SK-N-SH (cell line): Measurements from ENCODE around the gene ANKFN1. TPM values are rescaled to one million over a fixed set of nuclear protein-coding genes. Genes with fewer than 3 reads are reported as not detected.

Source experiments
- CTCF ChIA-PET: fragments of 300-600, 350-600 bp; formaldehyde crosslinking; extraction: SDS; loops from one replicate; lab custom pipeline; 2021; lab: Yijun Ruan, JAX
- POLR2A ChIA-PET: fragments of 350-600 bp; sonication (Branson Sonifier 250); formaldehyde crosslinking; extraction: SDS; loops from one replicate; lab custom pipeline; 2020; ENCODE audit warnings: antibody characterized with exemption, inconsistent platforms; lab: Yijun Ruan, JAX
- DNase-seq: peaks from one replicate; pipeline ENCODE4 v3.0.0; 2012
- H2AFZ ChIP-seq: fragments of 200-600 bp; sonication (generic); 2 replicates; pipeline ENCODE4 v1.8.1; 2016; ENCODE audit warnings: antibody characterized with exemption, mild to moderate bottlenecking, low read depth
- H3F3A ChIP-seq: fragments of 200-600 bp; sonication (generic); replicated peaks from 2 replicates; pipeline ENCODE3; 2016; ENCODE audit warnings: antibody characterized with exemption, mild to moderate bottlenecking; ENCODE audit not compliant: insufficient read depth
- H3K27ac ChIP-seq, 2 experiments: fragments of 200-500 bp in 1 of 2; fragments of 200-600 bp in 1 of 2; sonication (Bioruptor generic) in 1 of 2; sonication (generic), shearing (Covaris generic) in 1 of 2; 2 replicates each; pipeline versions ENCODE4 v1.5.1 to v1.6.1; 2014 to 2016; ENCODE audit warnings: low read depth in 2 of 2, inconsistent platforms in 1 of 2, low read length in 1 of 2, mild to moderate bottlenecking in 1 of 2, mixed read lengths in 1 of 2
- H3K27me3 ChIP-seq: fragments of 200-600 bp; sonication (generic), shearing (Covaris generic); 2 replicates; pipeline ENCODE4 v1.6.1; 2016; ENCODE audit warnings: mixed run types; ENCODE audit not compliant: insufficient read depth
- H3K36me3 ChIP-seq, 2 experiments: fragments of 200-500 bp in 1 of 2; fragments of 200-600 bp in 1 of 2; sonication (Bioruptor generic) in 1 of 2; sonication (generic) in 1 of 2; replicated peaks in 1 of 2; 2 replicates each; pipeline versions ENCODE3 to v1.5.1; 2014 to 2016; ENCODE audit warnings: low read length in 1 of 2, mild to moderate bottlenecking in 1 of 2; ENCODE audit not compliant: insufficient read depth in 2 of 2, control insufficient read depth in 1 of 2
- H3K4me1 ChIP-seq, 2 experiments: fragments of 200-500 bp in 1 of 2; fragments of 200-600 bp in 1 of 2; sonication (Bioruptor generic) in 1 of 2; sonication (generic), shearing (Covaris generic) in 1 of 2; 2 replicates each; pipeline versions ENCODE4 v1.5.1 to v1.6.1; 2014 to 2016; ENCODE audit warnings: low read depth in 1 of 2, low read length in 1 of 2, mixed run types in 1 of 2; ENCODE audit not compliant: insufficient read depth in 2 of 2, control insufficient read depth in 1 of 2
- H3K4me2 ChIP-seq: fragments of 200-600 bp; sonication (generic), shearing (Covaris generic); 2 replicates; pipeline ENCODE4 v1.6.1; 2017; ENCODE audit warnings: mixed run types
- H3K4me3 ChIP-seq, 2 experiments: fragments of 200-500 bp in 1 of 2; fragments of 200-600 bp in 1 of 2; sonication (Bioruptor generic) in 1 of 2; sonication (generic), shearing (Covaris generic) in 1 of 2; 2 replicates each; pipeline versions ENCODE4 v1.5.1 to v1.8.1; 2014 to 2016; ENCODE audit warnings: low read depth in 2 of 2, inconsistent platforms in 1 of 2, low read length in 1 of 2, mild to moderate bottlenecking in 1 of 2, mixed read lengths in 1 of 2, moderate library complexity in 1 of 2
- H3K79me2 ChIP-seq: fragments of 200-600 bp; sonication (generic); 2 replicates; pipeline ENCODE4 v1.8.1; 2017; ENCODE audit warnings: mild to moderate bottlenecking; ENCODE audit not compliant: insufficient read depth
- H3K9ac ChIP-seq: fragments of 200-600 bp; sonication (generic); 2 replicates; pipeline ENCODE4 v1.6.1; 2017; ENCODE audit warnings: mixed run types
- H3K9me2 ChIP-seq: fragments of 200-600 bp; sonication (generic); 2 replicates; pipeline ENCODE4 v1.6.1; 2017; ENCODE audit warnings: mixed run types
- H3K9me3 ChIP-seq: fragments of 200-600 bp; sonication (generic); 2 replicates; pipeline ENCODE4 v1.6.1; 2017; ENCODE audit warnings: mixed run types, mild to moderate bottlenecking, moderate library complexity
- H4K20me1 ChIP-seq: fragments of 200-600 bp; sonication (generic); 2 replicates; pipeline ENCODE4 v1.6.1; 2017; ENCODE audit warnings: mild to moderate bottlenecking, mixed run types; ENCODE audit not compliant: insufficient read depth
- FOXJ3 ChIP-seq: sonication (generic); formaldehyde crosslinking; IDR thresholded peaks from 2 replicates; pipeline ENCODE4 v1.5.1; 2020; ENCODE audit warnings: mild to moderate bottlenecking, missing genetic modification reagents
- FOXM1 ChIP-seq: IDR thresholded peaks from 2 replicates; pipeline ENCODE4 v1.4.0; 2012; ENCODE audit warnings: low read depth, mild to moderate bottlenecking
- JUND ChIP-seq: IDR thresholded peaks from 2 replicates; pipeline ENCODE4 v1.4.0; 2012
- WGBS: methylation state at CpG from one replicate; pipeline ENCODE4 v1.1.6; 2017; ENCODE audit warnings: low lambda C conversion rate; 5-methylcytosine and 5-hydroxymethylcytosine counted together
- polyA plus RNA-seq, 3 experiments: library from polyadenylated mRNA; depleted of rRNA; stranded (reverse); fragments of >200 nt; gene quantifications; 2 replicates each; pipeline ENCODE4 v1.2.3, GENCODE V29; 2012
- TF ChIP-seq, protein P1 (sequence below): IDR thresholded peaks from 2 replicates; pipeline ENCODE4 v1.4.0; 2012; ENCODE audit warnings: low read depth
- TF ChIP-seq, protein P2 (sequence below): IDR thresholded peaks from 2 replicates; pipeline ENCODE4 v1.4.0; 2012; ENCODE audit warnings: low read depth, borderline replicate concordance
- TF ChIP-seq, protein P3 (sequence below): IDR thresholded peaks from 2 replicates; pipeline ENCODE4; 2012

The ANKFN1 gene
- polyA plus RNA-seq, 1 of the 3 experiments (the other 2 are of a cell fraction) = 0.07 TPM

DNA sequence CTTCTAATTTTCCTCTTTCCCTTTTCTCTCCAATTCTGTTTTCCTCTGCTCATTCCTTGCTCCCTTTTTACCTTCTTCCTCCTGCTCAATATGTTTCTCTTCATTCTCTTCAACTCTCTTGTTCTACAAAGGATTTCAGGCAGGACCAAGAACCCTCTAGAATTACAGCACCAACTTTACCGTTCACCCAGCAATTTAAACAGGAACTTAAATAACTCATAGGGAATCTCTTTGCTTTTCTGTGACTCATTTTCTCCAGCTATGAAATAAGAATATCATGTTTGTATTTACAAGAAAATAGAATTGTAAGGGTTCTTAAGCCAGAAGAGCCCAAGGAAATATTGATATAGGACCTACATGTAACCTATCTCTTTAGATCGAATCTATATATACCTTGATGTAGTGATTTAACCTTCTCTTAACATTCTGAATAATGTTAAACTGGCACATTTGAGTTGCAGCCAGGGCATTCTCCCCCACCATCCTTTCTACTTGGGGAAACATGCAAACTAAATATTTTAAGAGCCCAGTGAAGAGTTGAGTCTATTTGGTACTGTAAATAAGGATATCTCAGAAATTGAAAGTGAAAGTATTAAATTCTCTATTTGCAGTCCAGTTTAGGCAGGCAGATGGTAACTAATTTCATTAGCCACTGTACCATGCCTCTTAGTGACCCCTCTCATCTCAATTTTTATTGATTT, 137.0 kb downstream of the ANKFN1 start:
- H3K27ac ChIP-seq = peak overlapping the region; percentile 51 to 86; a peak in 3 of 4 replicates
- H3K9me3 ChIP-seq = no peaks in the 10 kb centered on the region
- CTCF ChIA-PET = interaction anchor here (0.6 to 1.2 kb wide), 2 partner anchors 10 to 46 kb away, joined by 3 read pairs; no protein-coding TSS in a partner anchor
- DNase-seq = no peak
- H3K9ac ChIP-seq = peak overlapping the region; percentile 59
- peak overlapping the region; percentile 31 to 52 for H3K4me3 ChIP-seq
- TF ChIP-seq FOXJ3 (CRISPR knock-in tag) = no peak
- 0 out of 2 replicates have a peak, but pooled peaks have one; percentile 18 for TF ChIP-seq FOXM1
- TF ChIP-seq, protein P1, sequence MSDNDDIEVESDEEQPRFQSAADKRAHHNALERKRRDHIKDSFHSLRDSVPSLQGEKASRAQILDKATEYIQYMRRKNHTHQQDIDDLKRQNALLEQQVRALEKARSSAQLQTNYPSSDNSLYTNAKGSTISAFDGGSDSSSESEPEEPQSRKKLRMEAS = 0 out of 2 replicates have a peak, but pooled peaks have one; percentile 40
- peaks cover 29% of the 10 kb centered on the region for H3F3A ChIP-seq
- WGBS = 10% methylated on average over 2 of the region's 2 CpGs
- no peaks in the 10 kb centered on the region for H3K9me2 ChIP-seq
- H2AFZ ChIP-seq = peak overlapping the region; percentile 94
- no peaks in the 10 kb centered on the region for H3K79me2 ChIP-seq
- H3K4me1 ChIP-seq = peaks cover 0 to 21% of the 10 kb centered on the region in 2 experiments; a peak in 3 of 4 replicates
- H3K27me3 ChIP-seq = no peaks in the 10 kb centered on the region
- H3K4me2 ChIP-seq = peak overlapping the region; percentile 74
- POLR2A ChIA-PET = no interaction called here
- no peaks in the 10 kb centered on the region for H4K20me1 ChIP-seq
- no peaks in the 10 kb centered on the region for H3K36me3 ChIP-seq

DNA sequence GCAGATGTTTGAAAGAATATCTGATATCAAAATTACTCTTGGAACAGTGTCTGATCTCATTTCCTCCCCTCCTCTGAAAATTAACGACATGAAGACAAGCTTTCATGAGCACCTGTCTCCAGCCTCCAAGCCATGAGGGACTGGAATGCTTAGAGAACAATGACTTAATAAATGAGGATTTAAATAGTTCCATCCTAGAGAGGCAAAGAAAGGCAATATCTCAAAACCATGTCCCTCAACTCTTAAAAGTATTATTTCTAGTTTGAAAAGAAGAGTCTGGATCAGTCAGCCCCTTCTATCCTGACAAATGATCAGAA, 137.5 kb downstream of the ANKFN1 start:
- Histone ChIP-seq H3K9me3 (no peaks in the 10 kb centered on the region), H3K9ac (peak overlapping the region; percentile 59), H3K79me2 (no peaks in the 10 kb centered on the region), H3F3A (peaks cover 29% of the 10 kb centered on the region), H2AFZ (peak overlapping the region; percentile 94), H4K20me1 (no peaks in the 10 kb centered on the region), H3K4me1 (peaks cover 0 to 21% of the 10 kb centered on the region in 2 experiments; a peak in 3 of 4 replicates), H3K27ac (peak overlapping the region; percentile 51 to 86; a peak in 3 of 4 replicates), H3K4me2 (peak overlapping the region; percentile 74), H3K9me2 (no peaks in the 10 kb centered on the region), H3K4me3 (peak overlapping the region; percentile 31 to 52), H3K27me3 (no peaks in the 10 kb centered on the region), H3K36me3 (no peaks in the 10 kb centered on the region)
- CTCF ChIA-PET = no interaction called here
- POLR2A ChIA-PET = no interaction called here
- WGBS = 21% methylated on average over 1 of the region's 1 CpG
- TF ChIP-seq, protein P1 = peak; percentile 43; the same call in 1 of the 2 replicates
- TF ChIP-seq JUND = peak; percentile 1; the same call in 1 of the 2 replicates
- TF ChIP-seq, protein P2, sequence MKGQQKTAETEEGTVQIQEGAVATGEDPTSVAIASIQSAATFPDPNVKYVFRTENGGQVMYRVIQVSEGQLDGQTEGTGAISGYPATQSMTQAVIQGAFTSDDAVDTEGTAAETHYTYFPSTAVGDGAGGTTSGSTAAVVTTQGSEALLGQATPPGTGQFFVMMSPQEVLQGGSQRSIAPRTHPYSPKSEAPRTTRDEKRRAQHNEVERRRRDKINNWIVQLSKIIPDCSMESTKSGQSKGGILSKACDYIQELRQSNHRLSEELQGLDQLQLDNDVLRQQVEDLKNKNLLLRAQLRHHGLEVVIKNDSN = no peak
- TF ChIP-seq, protein P3, sequence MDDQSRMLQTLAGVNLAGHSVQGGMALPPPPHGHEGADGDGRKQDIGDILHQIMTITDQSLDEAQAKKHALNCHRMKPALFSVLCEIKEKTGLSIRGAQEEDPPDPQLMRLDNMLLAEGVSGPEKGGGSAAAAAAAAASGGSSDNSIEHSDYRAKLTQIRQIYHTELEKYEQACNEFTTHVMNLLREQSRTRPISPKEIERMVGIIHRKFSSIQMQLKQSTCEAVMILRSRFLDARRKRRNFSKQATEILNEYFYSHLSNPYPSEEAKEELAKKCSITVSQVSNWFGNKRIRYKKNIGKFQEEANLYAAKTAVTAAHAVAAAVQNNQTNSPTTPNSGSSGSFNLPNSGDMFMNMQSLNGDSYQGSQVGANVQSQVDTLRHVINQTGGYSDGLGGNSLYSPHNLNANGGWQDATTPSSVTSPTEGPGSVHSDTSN = 0 out of 2 replicates have a peak, but pooled peaks have one; percentile 21
- no peak for DNase-seq
